GF-D8 (cell line): ENCODE data around the gene MINDY4B.

Experiments
- DNase-seq: peaks from one replicate; lab custom pipeline; 2025; lab: John Stamatoyannopoulos, UW

MINDY4B gene

GRCh38 chr3:150905339-150905738, at the start of gene MINDY4B:
TSS of gene MINDY4B (minus strand) at chr3:150905439. CDS start at chr3:150905439, 0 bp downstream.
- DNase-seq: no peak

GRCh38 chr3:150951923-150952322, 46.7 kb upstream of the MINDY4B start:
- no peak for DNase-seq

- DNase-seq: no peak
These were observed 40.2 kb upstream of the MINDY4B start for GRCh38 chr3:150945226-150946032.

- DNase-seq: no peak
These were observed 37.0 kb upstream of the MINDY4B start for GRCh38 chr3:150942221-150942620.

GRCh38 chr3:150936693-150937092, 31.5 kb upstream of the MINDY4B start:
- no peak for DNase-seq

- no peak for DNase-seq
These were observed 28.3 kb upstream of the MINDY4B start for GRCh38 chr3:150933473-150933995.

- DNase-seq: no peak
These were observed 26.5 kb upstream of the MINDY4B start for GRCh38 chr3:150931745-150932144.

GRCh38 chr3:150930839-150931238, 25.6 kb upstream of the MINDY4B start:
- DNase-seq: no peak

- DNase-seq: no peak
These were observed 23.0 kb upstream of the MINDY4B start for GRCh38 chr3:150928234-150928633.

GRCh38 chr3:150926328-150926727, 21.1 kb upstream of the MINDY4B start:
- no peak for DNase-seq

GRCh38 chr3:150925751-150926201, 20.5 kb upstream of the MINDY4B start:
- DNase-seq: no peak

- DNase-seq: no peak
These were observed 17.4 kb upstream of the MINDY4B start for GRCh38 chr3:150922611-150923010.

- no peak for DNase-seq
These were observed 16.0 kb upstream of the MINDY4B start for GRCh38 chr3:150921209-150921608.

GRCh38 chr3:150920236-150920635, 15.0 kb upstream of the MINDY4B start:
- DNase-seq: no peak

- no peak for DNase-seq
These were observed 12.7 kb upstream of the MINDY4B start for GRCh38 chr3:150917951-150918350.

- DNase-seq: no peak
These were observed 8.1 kb upstream of the MINDY4B start for GRCh38 chr3:150913133-150913922.

- no peak for DNase-seq
These were observed 7.3 kb upstream of the MINDY4B start for GRCh38 chr3:150912501-150912900.

GRCh38 chr3:150911771-150912170, 6.5 kb upstream of the MINDY4B start:
- no peak for DNase-seq

GRCh38 chr3:150906461-150906860, 1.2 kb upstream of the MINDY4B start:
- no peak for DNase-seq

GRCh38 chr3:150905746-150906145, 507 bp upstream of the MINDY4B start:
- no peak for DNase-seq

GRCh38 chr3:150902988-150903387, 2.3 kb downstream of the MINDY4B start:
- no peak for DNase-seq

GRCh38 chr3:150901793-150902192, 3.4 kb downstream of the MINDY4B start:
- no peak for DNase-seq

GRCh38 chr3:150899141-150899540, 6.1 kb downstream of the MINDY4B start:
- DNase-seq: no peak
